Hematopoietic multipotent progenitor cell (in vitro differentiated cells): ENCODE results near the gene DPPA2. TPM values are rescaled to one million over a fixed set of nuclear protein-coding genes. Genes with fewer than 3 reads are reported as not detected.
"Not testable (repeated sequence)": the region's sequence is repeated elsewhere in the genome, so short reads cannot be mapped to it uniquely, and the experiment has no call there.

Experiments used
- DNase-seq, 3 donors: peaks; one replicate each; pipeline ENCODE4 v3.0.0-alpha.2; 2011 to 2015; ENCODE audit warnings: low read depth in 2 of 3, low spot score in 2 of 3
- total RNA-seq: library from RNA; depleted of rRNA; stranded (reverse); fragments of >200 nt; gene quantifications from one replicate; pipeline ENCODE4 v1.2.3, GENCODE V29; 2012

Gene DPPA2, protein sequence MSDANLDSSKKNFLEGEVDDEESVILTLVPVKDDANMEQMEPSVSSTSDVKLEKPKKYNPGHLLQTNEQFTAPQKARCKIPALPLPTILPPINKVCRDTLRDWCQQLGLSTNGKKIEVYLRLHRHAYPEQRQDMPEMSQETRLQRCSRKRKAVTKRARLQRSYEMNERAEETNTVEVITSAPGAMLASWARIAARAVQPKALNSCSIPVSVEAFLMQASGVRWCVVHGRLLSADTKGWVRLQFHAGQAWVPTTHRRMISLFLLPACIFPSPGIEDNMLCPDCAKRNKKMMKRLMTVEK
- total RNA-seq: under 0.01 TPM

DNA sequence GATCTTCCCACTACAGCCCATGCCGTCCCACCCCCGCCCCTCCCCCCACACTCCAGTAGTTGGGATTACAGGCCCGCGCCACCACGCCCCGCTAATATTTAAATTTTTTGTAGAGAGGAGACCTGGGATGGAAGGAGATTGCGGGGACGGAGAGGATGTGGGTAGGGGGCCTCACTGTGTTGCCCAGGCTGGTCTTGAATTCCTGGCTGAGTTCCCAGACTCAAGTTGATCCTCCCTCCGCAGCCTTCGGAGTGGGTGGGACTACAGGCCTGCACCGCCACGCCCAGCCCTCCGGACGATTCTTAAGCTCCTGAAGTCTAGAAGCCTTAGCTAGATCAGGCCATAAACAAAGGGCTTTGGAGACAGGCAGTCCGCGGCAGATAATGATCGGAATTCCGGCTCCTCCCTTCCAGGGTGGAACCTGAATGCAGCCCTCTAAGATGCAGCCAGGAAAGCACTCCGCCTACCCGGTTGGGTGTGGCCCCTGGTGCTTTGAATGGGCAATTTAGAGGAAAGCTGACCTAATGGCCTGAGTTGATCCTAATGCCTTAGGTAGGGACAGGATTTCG, at the start of gene DPPA2:
Gene DPPA2 (minus strand): TSS at position 356 of the 569 bp plus-strand sequence. CDS start 1,975 bp downstream, outside the sequence.
- DNase-seq: no peak

DNA sequence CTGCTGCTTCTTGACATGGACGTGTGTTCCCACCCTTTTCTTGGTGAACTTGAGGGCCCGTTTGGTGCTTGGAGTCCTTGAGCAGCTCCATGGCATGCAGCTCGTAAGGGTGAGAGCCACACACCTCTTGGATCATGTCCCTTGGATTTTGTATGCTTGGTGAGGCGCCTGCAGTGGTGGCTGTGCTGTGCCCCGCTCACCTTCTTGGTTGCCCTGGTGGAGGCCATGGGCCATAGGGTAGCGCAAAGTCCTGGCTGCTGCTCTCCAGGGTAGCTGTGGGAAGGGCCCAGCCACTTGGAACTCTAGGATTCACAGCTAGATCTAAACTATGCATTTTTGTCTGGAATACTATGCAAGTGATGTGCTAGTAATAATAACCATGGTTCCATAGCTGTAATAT, 47.8 kb upstream of the DPPA2 start:
- no peak for DNase-seq

DNA sequence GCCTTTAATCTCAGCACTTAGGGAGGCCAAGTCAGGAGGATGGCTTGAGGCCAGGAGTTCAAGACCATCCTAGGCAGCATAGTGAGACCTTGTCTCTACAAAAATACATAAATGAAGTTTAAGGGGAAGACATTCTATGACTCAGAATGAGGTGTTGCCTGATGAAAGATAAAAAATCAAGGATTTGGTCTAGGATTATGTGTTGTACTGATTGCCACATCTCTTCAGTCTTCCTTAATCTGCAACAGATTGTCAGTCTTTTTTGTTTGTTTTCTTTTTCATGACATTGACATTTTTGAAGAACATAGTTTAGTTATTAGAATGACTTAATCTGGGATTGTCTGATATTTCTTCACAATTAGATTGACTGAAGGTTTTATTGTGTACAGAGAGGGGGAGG, 47.3 kb upstream of the DPPA2 start:
- DNase-seq: no peak

DNA sequence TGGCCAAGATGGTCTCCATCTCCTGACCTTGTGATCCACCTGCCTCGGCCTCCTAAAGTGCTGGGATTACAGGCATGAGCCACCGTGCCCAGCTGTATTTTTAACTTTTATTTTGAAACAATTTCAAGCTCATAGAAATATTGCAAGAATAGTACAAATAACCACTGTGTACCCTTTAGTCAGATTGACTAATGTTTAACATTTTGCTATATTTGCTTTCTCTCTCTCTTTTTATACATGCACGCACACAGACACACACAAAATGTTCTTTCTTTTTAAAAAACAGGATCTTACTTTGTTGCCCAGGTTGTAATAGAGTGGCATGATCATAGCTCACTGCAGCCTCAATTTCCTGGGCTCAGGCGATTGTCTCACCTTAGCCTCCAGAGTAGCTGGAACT, 46.5 kb upstream of the DPPA2 start:
- DNase-seq: no peak

DNA sequence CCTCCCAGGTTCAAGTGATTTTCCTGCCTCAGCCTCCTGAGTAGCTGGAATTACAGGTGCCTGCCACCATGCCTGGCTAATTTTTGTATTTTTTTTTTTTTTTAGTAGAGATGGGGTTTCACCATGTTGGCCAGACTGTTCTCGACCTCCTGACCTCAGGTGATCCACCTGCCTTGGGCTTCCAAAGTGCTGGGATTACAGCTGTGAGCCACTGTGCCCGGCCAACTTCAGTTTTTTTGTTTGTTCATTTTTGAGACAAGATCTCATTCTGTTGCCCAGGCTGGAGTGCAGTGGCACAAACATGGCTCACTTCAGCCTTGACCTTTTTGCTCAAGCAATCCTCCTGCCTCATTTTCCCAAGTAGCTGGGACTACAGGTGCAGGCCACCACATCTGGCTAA, 42.5 kb upstream of the DPPA2 start:
- not testable (repeated sequence) for DNase-seq

DNA sequence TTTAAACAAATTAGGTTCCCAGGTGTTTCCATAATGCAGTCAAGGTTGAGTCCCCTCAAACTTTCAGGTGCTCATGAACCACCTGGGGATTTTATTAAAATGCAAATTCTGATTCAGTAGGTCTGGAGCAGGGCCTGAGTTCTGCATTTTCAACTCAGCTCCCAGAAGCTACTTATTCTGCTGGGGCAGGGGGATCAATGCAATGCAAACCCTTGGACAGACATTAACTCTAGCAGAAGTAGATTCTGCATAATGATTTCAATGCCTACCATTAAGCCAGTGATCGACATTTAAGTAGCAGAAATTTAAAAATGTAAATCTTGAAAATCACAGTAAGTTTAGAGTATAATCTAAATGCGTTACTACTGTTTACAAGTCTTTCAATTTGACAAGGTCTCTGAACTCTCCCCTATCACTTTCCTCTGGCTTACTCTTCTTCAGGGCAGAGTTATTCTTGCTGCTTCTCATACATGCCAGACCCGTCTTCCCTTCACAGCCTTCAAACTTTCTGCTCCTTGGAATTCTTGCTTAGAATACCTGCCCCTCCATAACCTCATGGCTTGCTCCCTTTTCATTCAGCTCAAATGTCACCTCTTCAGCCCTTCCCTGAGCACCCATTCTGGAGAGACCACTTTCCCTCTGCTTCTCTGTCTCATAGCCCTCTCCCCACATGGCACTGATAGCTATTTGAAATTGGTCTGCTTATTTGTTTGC, 40.3 kb upstream of the DPPA2 start:
- DNase-seq: no peak

DNA sequence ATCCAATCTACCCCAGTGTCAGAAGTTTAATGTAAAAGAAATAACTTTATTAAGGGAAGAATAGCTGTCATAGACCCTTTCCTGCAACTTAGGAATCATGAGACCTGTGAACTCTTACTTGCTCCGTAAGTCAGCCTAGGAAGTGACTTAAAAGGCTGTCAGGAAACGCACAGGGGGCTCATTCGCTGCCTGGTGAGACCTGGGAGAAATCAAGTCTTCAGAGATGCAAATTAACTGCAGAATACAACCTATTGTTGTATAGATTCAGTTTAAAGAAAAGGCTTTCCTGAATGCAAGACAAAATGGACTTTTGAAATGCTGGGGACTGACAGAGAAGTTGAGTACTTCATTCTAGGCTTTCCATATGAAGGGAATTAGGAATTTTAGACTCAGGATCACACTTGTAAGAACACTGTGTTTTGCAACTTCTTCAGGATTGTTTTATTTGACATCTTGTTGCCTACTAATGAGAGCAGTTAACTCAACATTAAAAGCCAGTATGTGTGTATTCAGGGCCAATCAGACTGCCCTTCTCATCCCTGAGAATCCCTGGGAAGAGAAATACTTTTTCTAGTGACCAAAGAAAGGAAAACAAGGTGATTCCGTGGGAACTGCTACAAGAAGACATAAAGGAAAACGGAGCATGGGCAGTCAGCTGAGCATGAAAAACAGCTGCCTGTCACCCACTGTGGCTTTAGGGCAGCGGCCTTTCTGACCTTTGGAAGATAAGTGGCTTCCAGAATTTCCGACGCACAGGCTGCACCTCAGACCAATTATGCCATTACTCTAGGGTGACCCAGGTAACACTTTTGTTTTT, 39.5 kb upstream of the DPPA2 start:
- no peak for DNase-seq

DNA sequence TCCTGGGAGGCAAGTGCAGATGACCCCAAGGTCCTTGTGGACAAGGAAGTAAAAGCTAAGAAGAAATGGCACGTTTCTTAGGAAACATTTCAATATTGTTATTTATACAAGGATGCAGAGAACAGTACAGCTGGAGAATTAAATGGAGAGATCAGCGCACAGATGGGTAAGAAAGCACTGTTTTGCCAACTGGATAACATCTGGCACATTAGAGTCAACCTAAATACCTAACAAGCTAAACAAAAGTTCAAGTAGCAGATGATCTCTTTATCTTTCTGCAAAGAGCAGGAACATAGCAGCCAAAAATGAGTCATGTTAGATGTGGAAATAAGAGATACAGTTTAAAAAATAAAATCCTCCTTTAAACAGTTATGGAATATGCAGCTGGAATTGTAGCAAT, 36.7 kb upstream of the DPPA2 start:
- no peak for DNase-seq

DNA sequence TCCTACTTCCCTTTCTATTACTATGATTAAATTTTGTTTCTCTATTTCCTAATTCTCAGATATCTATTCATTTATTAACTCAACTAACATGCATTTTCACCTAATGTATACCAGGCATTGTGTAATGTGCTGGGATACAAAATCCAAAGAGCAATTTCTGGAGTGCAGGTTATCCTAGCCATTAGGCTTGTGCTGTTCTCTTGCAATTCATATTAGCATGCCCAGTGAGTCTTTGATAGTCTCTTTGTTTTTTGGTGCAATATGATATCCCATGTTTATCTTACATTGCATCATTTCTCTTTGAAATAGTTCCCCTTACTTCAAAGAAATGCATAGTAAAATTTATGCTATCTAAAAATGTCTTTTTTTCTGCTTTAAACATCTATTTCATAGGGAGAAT, 34.9 kb upstream of the DPPA2 start:
- no peak for DNase-seq

DNA sequence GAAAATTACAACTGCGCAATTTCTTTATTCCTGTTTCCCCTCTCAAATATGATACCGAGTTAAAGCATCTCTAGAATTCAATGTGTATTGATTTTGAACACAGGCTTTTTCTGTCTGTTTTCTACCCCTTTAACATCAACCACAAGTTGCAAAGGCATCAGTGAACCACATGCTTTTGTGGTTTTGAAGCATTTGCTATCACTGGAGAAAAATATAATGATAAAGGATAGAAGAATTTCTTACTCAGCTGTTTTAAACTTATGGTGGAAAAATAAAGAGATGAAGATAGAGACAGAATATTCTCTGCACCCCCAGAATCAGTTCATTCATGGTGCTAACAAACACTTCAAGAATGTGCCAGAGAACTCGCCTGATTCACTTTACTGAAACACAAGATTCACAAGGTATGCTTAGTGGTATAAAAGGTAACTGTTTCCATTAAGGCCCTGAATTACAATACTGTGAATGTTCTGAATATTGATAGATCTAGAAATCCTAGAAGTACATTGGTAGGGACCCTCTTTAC, 30.5 kb upstream of the DPPA2 start:
- DNase-seq: no peak

DNA sequence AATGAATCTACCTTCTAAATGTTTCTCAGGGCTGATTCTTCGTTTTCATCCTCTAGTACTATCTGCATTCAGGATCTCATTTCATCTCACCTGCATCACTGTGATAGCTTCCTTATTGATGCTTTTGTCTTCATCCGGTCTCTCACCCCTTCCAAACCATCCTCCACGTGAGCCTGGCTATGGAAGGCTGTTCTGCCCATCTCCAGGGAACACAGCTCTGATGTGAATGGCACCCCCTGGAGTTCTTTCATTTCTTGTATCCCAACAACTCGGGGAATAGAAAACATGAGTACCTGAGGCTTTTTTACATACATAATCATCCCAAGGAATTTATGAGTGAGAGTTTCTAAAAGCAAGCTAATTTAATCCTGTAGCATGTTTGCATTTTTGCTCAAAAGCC, 29.8 kb upstream of the DPPA2 start:
- no peak for DNase-seq

DNA sequence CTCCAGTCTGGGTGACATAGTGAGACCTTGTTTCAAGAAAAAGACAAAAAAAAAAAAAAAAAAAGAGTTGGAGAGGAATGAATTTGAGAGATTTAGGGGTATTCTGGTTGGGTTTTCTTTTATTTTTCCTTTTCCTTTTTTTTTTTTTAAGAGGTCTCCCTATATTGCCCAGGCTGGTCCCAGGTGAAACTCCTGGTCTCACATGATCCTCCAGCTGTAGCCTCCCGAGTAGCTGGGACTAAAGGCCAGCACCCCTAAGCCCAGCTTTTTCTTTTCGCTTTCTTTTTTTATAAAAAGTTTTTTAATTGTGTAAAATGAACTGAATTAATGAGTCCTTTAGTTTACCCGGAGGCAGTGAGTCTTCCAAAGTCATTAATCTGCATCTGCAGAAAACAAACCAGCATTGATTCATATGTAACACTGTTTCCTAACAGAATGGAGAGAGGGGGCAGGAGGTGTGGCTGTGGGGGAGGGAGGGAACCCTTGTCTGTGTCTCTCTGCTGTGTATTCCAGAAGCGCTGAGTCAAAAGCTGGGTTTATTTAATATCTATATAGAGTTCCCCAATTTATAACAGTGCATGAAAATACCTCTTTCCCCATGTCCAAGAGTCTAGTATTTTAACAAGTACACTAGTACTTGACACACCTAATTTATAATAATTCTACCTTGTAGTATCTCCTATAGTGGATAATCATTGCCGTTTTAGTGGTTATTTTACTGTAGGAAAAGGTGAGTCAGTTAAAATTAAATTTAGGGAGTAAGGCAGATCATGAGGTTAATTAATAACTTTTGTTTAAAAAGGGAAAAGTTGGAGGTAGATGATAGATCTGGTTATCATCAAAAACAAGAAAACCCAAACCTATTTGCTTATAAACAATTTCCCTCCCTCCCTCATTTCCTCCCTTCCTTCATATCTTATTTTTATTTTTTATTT, 23.7 kb upstream of the DPPA2 start:
- DNase-seq: no peak

DNA sequence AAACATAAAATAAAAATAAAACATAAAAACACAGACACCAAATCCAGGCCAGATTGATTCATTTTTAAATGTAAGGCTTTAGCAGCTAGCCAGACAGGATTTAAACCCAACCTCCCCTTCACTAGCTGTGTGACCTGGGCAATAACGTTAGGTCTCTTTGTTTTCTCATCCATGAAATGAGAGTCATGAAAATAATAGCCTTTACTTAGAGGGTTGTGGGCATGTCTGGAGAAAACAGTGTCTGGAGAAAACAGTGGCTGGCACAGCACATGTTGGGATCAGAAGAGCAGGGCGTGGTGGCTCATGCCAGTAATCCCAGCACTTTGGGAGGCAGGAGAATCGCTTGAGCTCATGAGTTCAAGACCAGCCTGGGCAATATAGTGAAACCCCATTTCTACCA, 22.9 kb upstream of the DPPA2 start:
- DNase-seq: no peak

DNA sequence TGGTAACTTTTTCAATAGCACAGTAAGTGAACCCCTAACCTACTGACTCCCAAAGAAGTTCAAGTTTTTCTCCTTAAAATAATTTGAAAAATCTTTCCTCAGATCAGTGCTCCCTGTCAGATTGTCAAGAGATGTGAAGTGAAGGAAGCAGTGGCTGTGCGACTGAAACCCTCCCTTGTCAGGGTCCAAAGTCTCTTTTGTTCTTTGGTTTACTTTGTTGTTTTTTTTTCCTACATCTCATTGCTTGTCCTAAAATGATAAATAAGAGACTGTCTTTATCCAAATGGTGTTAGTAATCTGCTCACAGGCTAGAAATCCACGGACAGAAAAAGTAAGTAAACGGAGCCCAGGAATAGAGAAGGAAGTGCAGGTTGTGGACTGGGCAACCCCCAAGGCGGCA, 22.0 kb upstream of the DPPA2 start:
- DNase-seq: no peak

DNA sequence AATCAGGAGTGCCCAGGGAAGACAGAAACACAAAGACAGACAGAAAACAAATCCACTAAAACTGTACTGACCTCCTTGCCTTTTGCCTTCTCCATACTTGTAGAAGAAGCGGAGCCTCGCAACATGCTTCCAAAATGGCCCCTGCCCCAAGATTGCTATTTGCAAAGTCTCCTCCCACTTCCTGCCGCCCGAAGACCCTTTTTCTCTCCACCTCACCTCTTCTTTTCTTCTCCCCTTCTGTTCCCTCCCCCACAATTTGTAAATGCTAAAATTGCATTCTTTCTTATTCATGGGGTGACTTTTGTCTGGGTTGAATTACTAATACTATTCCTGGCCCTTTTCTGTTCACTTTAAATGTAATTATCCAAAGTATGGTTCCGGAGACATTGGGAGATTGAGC, 21.1 kb upstream of the DPPA2 start, which contains the start of gene DPPA4:
Gene DPPA4 (minus strand): TSS at position 154 of the 400 bp plus-strand sequence. CDS start 29 bp downstream, at position 125.
- DNase-seq: peak in 2 of 3 donors; percentile 67 to 86

DNA sequence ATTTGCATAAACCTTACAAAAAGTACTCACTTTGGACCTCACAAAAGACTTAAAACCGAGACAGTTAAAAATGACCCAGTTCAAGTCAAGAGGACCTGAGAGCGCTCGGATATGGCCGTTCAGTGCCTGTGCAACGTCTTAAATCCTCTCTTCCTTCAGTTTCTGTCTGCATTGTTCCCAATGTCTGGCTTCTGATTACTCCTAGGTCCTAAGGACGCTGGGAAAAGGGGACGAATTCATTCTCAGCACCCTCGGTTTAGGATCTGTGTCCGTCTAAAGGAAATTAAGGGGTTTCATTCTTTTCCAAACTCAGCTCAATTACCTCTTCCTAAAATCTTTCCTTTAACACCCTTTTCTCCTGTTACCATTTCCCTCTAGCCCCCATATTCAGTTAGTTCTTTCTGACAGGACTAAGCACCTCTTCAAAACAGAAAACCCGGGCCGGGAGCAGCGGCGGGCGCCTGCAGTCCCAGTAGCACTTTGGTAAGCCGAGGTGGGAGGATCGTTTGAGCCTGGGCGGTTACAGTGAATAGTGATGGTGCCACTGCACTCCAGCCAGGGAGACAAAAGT, 20.1 kb upstream of the DPPA2 start:
- peak in 2 of 3 donors; percentile 40 to 77 for DNase-seq

DNA sequence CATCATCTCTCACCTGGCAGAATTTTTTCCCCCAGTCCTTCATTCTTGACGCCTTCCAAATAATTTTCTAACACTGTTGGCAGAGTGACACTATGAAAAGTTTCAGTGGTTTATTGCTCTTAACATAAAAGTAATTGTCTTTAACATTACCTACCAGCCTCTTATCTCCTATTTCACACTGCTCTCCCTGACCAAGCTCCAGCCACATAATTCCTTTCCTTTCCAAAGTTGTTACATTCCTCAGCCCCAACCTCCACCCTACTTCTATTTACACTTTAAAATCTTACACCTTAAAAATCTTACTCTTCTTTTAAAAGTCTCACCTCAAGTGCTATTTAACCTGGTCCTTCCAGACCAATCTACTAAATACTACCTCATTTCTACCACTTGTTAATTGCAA, 18.3 kb upstream of the DPPA2 start:
- DNase-seq: no peak

DNA sequence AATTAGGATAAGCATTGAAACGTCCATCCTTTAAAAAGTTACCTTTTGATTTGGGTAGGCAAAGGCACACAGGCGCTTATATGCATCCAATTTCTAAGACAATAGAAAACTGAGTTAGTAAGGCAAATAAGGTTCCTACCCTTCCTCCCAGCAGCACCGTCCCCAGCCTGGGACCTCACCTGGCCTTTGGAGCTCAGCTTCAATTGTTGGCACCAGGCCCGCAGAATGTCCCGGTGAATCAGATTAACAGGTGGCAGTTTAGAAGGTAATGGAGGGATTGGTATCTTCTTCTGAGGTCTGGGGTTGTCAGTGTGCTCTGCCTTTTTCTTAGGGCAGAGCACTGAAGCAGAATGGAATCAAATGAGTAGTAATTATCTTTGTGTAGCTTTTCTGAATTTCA, 15.4 kb upstream of the DPPA2 start:
- DNase-seq: no peak

DNA sequence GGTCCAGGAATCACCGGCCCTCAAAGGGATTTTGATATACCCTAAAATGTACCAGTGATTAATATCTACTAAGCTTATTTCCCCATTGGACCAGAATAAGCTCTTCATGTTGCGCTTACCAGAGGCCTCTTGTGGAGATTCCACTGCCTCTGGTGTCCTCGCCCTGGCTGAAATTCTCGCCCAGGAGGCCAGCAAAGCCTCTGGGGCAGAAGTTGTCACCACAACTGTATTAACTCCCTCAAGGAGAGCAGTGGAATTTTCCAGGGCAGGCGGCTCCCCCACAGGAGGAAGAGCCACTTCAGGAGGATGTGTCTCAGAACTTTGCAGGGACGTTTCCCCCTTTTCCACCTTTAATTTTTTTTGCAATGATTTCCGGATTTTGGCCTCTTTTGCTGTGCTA, 14.1 kb upstream of the DPPA2 start:
- no peak for DNase-seq
